Posterior vena cava (tissue), 2 donors: ENCODE results near the gene UNC13A. TPM values are rescaled to one million over a fixed set of nuclear protein-coding genes. Genes with fewer than 3 reads are reported as not detected.
"Not testable (repeated sequence)": the region's sequence is repeated elsewhere in the genome, so short reads cannot be mapped to it uniquely, and the experiment has no call there.

ENCODE experiments used
- DNase-seq: peaks from one replicate; pipeline ENCODE4 v3.0.0-alpha.2; 2020; ENCODE audit warnings: low spot score
- intact Hi-C, 2 donors: fragments of 100-400 bp; cut with DNase I; formaldehyde crosslinking; loops; one replicate each; pipeline versions ENCODE4 v1.14.1 to v1.14.2; 2022 to 2023
- total RNA-seq, 2 donors: library from RNA; stranded (reverse); fragmentation: NEBNext Ultra II Directional; extraction: Animal tissue kit (Norgen Biotek cat#: 25700); gene quantifications; one replicate each; pipeline ENCODE4 v1.2.1, GENCODE V29; 2021
- donor health status: DM: yes; HTN: yes; CAD: no.
- donor health status: DM: yes; HTN: yes; CAD: no.

UNC13A gene
- total RNA-seq, 2 donors from 2014 or later = 0.14 to 0.60 TPM

- no peak for DNase-seq
- intact Hi-C loops = no loop called here
These were observed 72.1 kb downstream of the UNC13A start for GRCh38 chr19:17615889-17616685.

DNA sequence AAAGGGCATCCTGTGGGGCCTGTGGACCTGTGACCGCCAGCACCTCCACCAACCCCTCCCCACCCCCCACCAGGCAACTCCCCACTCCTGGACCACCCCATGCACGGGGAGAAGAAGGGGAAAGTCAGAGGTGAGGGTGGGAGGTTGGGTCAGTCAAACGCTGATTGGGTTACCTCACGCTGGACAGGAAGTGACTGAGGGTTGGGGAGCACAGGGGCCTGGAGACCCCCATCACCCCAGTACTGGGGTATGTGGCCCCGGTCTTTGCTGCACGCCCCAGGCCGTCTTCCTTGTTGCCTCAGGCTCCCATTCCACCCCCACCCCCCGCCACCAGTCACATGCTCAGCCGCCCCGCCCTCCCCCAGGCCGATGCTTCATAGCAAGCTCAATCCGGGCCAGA, 73.7 kb downstream of the UNC13A start:
- intact Hi-C loops = loop anchor here in 1 of 2 donors (5.0 kb wide), 1 partner anchor 687 kb away; no protein-coding TSS in a partner anchor
- DNase-seq = no peak

DNA sequence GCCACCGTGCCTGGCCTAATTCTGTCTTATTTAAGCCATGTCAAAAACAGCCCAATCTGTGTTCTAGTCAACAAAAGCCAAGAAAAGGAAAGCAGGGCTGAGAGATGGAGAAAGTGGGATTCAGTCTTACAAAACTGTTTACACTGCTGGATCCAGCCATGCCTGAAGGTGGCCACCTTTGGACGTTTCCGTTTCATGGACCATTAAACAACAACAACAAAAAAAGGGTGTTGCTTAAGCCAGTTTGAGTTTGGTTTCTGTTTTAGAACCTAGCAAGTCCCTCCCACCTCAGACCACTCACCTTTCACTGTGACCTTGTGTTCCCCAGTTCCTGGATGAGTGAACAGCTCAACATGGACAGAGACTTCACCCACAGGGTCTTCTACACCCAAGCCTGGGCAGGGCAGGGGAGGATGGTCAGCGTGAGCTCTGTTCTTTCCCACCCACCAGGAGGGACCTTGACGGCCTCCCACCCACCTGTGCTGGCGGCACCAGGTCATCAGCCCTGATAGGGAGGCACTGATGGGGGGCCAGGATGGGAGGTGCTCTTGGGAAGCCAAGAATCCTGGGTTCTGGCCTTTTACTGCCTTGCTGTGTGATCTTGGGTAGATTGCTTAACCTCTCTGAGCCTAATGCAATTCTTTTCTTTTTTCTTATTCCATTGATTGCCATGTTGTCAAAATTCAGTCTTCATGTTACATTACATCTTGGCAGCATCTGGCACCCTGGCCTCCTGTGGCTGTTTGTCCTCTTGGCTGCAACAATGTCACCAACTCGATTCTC, 76.5 kb downstream of the UNC13A start:
- intact Hi-C loops = loop anchor here in 1 of 2 donors (5.0 kb wide), 1 partner anchor 684 kb away; no protein-coding TSS in a partner anchor
- DNase-seq = no peak

DNA sequence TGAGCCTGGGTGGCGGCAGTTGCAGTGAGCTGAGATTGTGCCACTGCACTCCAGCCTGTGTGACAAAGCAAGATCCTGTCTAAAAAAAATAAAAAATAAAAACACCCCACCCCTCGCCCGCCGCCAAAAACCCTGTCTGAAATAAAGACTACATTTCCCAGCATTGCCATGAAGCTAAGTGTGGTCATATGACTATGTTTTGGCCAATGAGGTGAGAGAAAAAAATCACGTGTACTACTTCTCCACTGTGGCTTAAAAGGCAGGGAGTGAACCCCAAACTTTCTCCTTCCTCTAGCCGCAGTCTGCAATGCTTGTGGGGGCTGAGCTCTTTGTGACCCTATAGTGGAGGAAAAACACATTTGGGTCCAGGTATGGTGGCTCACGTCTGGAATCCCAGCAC, 77.8 kb downstream of the UNC13A start:
- intact Hi-C loops = loop anchor here in 1 of 2 donors (5.0 kb wide), 1 partner anchor 683 kb away; no protein-coding TSS in a partner anchor

DNA sequence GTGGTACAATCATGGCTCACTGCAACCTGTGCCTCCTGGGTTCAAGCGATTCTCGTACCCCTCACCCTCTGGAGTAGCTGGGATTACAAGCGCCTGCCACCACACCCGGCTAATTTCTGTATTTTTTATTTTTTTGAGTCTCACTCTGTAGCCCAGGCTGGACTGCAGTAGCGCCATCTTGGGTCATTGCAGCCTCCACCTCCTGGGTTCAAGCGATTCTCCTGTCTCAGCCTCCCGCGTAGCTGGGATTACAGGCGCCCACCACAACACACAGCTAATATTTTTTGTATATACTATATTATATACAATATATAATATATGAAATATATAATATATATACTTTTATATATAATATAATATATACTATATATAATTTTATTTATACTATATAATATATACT, 80.2 kb downstream of the UNC13A start:
- DNase-seq = no peak
- intact Hi-C loops = no loop called here

More for the DNA sequence above, 77.8 kb downstream of the UNC13A start:
- no peak for DNase-seq

- intact Hi-C loops = no loop called here
- DNase-seq = no peak
These were observed 81.5 kb downstream of the UNC13A start for GRCh38 chr19:17606590-17607185.

- intact Hi-C loops = no loop called here
- peak; percentile 93 for DNase-seq
These were observed 82.2 kb downstream of the UNC13A start for GRCh38 chr19:17605761-17606589.

GRCh38 chr19:17605117-17605516, 83.0 kb downstream of the UNC13A start:
- no peak for DNase-seq
- intact Hi-C loops = no loop called here

- DNase-seq = no peak
- intact Hi-C loops = no loop called here
These were observed 83.7 kb downstream of the UNC13A start for GRCh38 chr19:17604372-17605025.

DNA sequence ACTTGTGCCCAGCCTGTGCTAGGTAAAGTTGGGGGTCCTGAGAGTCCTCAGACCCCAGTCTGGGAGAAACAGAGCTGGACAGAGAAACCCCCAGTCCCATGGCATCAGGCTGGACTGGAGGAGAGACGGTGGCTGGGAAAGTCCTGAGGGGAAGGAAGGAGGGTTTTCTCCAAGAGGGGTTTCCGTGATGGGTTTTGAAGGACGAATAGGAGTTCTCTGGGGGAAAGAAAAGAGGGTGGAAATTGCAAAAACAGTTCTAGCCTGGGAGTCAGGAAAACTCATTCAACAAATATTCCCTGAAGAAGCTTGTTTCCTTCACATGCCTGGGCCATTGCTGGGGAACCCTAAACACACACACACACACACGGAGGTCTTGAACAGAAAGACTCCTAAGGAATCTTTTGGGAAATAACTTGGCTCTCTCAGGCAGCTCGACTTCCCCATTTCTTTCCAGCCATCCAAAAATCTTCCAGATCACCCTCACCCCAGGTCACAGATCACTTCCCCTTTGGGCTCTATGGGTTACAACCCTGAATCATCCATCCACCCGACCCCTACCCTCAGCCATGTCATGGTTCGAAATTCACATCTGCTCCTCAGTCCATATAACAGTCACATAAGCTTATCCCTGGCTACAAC, 85.2 kb downstream of the UNC13A start:
- intact Hi-C loops = no loop called here
- no peak for DNase-seq

GRCh38 chr19:17602217-17602616, 85.9 kb downstream of the UNC13A start:
- intact Hi-C loops = no loop called here
- DNase-seq = no peak

- intact Hi-C loops = no loop called here
- no peak for DNase-seq
These were observed 86.5 kb downstream of the UNC13A start for GRCh38 chr19:17601683-17602082.

GRCh38 chr19:17599780-17600179, 88.4 kb downstream of the UNC13A start:
- no peak for DNase-seq
- intact Hi-C loops = no loop called here

GRCh38 chr19:17598953-17599352, 89.2 kb downstream of the UNC13A start:
- DNase-seq = no peak
- intact Hi-C loops = no loop called here

- intact Hi-C loops, DNase-seq: not testable (repeated sequence)
These were observed 90.1 kb downstream of the UNC13A start for GRCh38 chr19:17598063-17598462.

- DNase-seq, intact Hi-C loops: not testable (repeated sequence)
These were observed 93.9 kb downstream of the UNC13A start for GRCh38 chr19:17594296-17594695.

- no peak for DNase-seq
- intact Hi-C loops = no loop called here
These were observed 97.3 kb downstream of the UNC13A start for GRCh38 chr19:17590866-17591265.

DNA sequence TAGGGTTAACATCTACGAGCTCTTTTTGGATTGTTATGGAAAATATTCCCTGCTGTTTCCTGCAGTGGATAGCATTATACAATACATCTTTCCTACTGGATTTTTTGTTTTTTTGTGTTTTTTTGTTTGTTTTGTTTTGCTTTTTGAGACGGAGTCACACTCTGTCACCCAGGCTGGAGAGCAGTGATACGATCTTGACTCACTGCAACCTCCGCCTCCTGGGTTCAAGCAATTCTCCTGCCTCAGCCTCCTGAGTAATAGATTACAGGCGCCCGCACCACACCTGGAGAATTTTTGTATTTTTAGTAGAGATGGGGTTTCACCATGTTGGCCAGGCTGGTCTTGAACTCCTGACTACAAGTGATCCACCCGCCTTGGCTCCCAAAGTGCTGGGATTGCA, 102.8 kb downstream of the UNC13A start:
- DNase-seq, intact Hi-C loops: not testable (repeated sequence)
